OCI-LY3 (cell line): ENCODE measurements around the gene ANKRD31.

Source experiments
- H2AFZ ChIP-seq: fragments of 200-600, 300-600 bp; shearing (Covaris generic); 2 replicates; pipeline ENCODE4 v1.6.0; 2014; ENCODE audit warnings: antibody characterized with exemption, low read depth, low read length
- H3K27ac ChIP-seq: fragments of 200-600, 300-600 bp; sonication (generic); 2 replicates; pipeline ENCODE4 v1.5.1; 2014; ENCODE audit warnings: mild to moderate bottlenecking, low read length, moderate library complexity, mixed read lengths
- H3K27me3 ChIP-seq: fragments of 200-600, 300-600 bp; sonication (generic); 2 replicates; pipeline ENCODE4 v1.6.1; 2014; ENCODE audit warnings: low read depth, low read length, mixed read lengths
- H3K36me3 ChIP-seq: fragments of 200-600, 300-600 bp; sonication (generic); replicated peaks from 2 replicates; pipeline ENCODE3; 2014; ENCODE audit warnings: low read depth, low read length, mixed read lengths
- H3K4me1 ChIP-seq: fragments of 300-600, 200-600 bp; sonication (generic); 2 replicates; pipeline ENCODE4 v1.6.1; 2014; ENCODE audit warnings: low read length, mixed read lengths
- H3K4me2 ChIP-seq: fragments of 200-600, 300-600 bp; sonication (generic); 2 replicates; pipeline ENCODE4 v1.6.1; 2014; ENCODE audit warnings: low read length, mixed read lengths
- H3K4me3 ChIP-seq: fragments of 300-600, 200-600 bp; sonication (generic); 2 replicates; pipeline ENCODE4 v1.5.1; 2014; ENCODE audit warnings: antibody characterized with exemption, mild to moderate bottlenecking, low read length, moderate library complexity
- H3K79me2 ChIP-seq: fragments of 300-600, 200-600 bp; shearing (Covaris generic); 2 replicates; pipeline ENCODE4 v1.6.1; 2014; ENCODE audit warnings: mild to moderate bottlenecking, low read length, mixed read lengths
- H3K9ac ChIP-seq: fragments of 300-600, 200-600 bp; shearing (Covaris generic); 2 replicates; pipeline ENCODE4 v1.6.0; 2014; ENCODE audit warnings: mild to moderate bottlenecking, low read length, moderate library complexity
- H3K9me3 ChIP-seq: fragments of 200-600, 300-600 bp; shearing (Covaris generic); 2 replicates; pipeline ENCODE4 v1.6.1; 2014; ENCODE audit warnings: low read length, mixed read lengths; ENCODE audit not compliant: insufficient read depth
- H4K20me1 ChIP-seq: fragments of 200-600, 300-600 bp; sonication (generic); 2 replicates; pipeline ENCODE4 v1.6.1; 2016; ENCODE audit warnings: low read length, mixed read lengths; ENCODE audit not compliant: insufficient read depth
- CTCF ChIP-seq: fragments of 200-600, 300-600 bp; sonication (generic); IDR thresholded peaks from 2 replicates; pipeline ENCODE4 v1.5.1; 2014; ENCODE audit warnings: antibody characterized with exemption, low read length, low read depth
- EZH2phosphoT487 ChIP-seq: fragments of 200-600 bp; shearing (Covaris generic); IDR thresholded peaks from 2 replicates; pipeline ENCODE4 v1.6.1; 2018; ENCODE audit warnings: antibody characterized with exemption, mixed run types, low read depth

Gene ANKRD31

GRCh38 chr5:75045071-75045470 is 191.6 kb downstream of the ANKRD31 start:
- Histone ChIP-seq H3K9ac (no peak overlapping the region), H4K20me1 (no peaks in the 10 kb centered on the region), H2AFZ (no peak overlapping the region), H3K79me2 (no peaks in the 10 kb centered on the region), H3K4me1 (peaks cover 42% of the 10 kb centered on the region), H3K27ac (no peak overlapping the region), H3K27me3 (0 out of 2 replicates have a peak, but pooled peaks cover 4% of the 10 kb centered on the region), H3K4me2 (peak overlapping the region; percentile 97), H3K36me3 (no peaks in the 10 kb centered on the region), H3K9me3 (no peaks in the 10 kb centered on the region), H3K4me3 (no peak overlapping the region)
- TF ChIP-seq EZH2phosphoT487 (no peak), CTCF (no peak)

GRCh38 chr5:75044406-75044805 is 192.3 kb downstream of the ANKRD31 start:
- Histone ChIP-seq H4K20me1 (no peaks in the 10 kb centered on the region), H3K4me2 (peak overlapping the region; percentile 97), H3K4me3 (peak overlapping the region; percentile 73), H2AFZ (no peak overlapping the region), H3K9me3 (no peaks in the 10 kb centered on the region), H3K27ac (peak overlapping the region; percentile 64), H3K79me2 (no peaks in the 10 kb centered on the region), H3K27me3 (0 out of 2 replicates have a peak, but pooled peaks cover 4% of the 10 kb centered on the region), H3K4me1 (peaks cover 36% of the 10 kb centered on the region), H3K9ac (peak overlapping the region; percentile 35; the same call in 1 of the 2 replicates), H3K36me3 (no peaks in the 10 kb centered on the region)
- TF ChIP-seq CTCF = no peak
- TF ChIP-seq EZH2phosphoT487 = no peak

- peak overlapping the region; percentile 73 for H3K4me3 ChIP-seq
- H3K4me1 ChIP-seq = peaks cover 29% of the 10 kb centered on the region
- peak overlapping the region; percentile 97 for H3K4me2 ChIP-seq
- H2AFZ ChIP-seq = no peak overlapping the region
- TF ChIP-seq CTCF (no peak), EZH2phosphoT487 (no peak)
- peak overlapping the region; percentile 35; the same call in 1 of the 2 replicates for H3K9ac ChIP-seq
- H3K36me3 ChIP-seq = no peaks in the 10 kb centered on the region
- H3K9me3 ChIP-seq = no peaks in the 10 kb centered on the region
- 0 out of 2 replicates have a peak, but pooled peaks cover 4% of the 10 kb centered on the region for H3K27me3 ChIP-seq
- H3K79me2 ChIP-seq = no peaks in the 10 kb centered on the region
- peak overlapping the region; percentile 64 for H3K27ac ChIP-seq
- no peaks in the 10 kb centered on the region for H4K20me1 ChIP-seq
These were observed 192.9 kb downstream of the ANKRD31 start for GRCh38 chr5:75043633-75044264.

- no peak for TF ChIP-seq CTCF
- TF ChIP-seq EZH2phosphoT487 = no peak
- Histone ChIP-seq H3K36me3 (no peaks in the 10 kb centered on the region), H3K9ac (no peak overlapping the region), H4K20me1 (no peaks in the 10 kb centered on the region), H2AFZ (no peak overlapping the region), H3K4me2 (no peak overlapping the region), H3K27ac (no peak overlapping the region), H3K4me3 (no peak overlapping the region), H3K9me3 (no peaks in the 10 kb centered on the region), H3K27me3 (0 out of 2 replicates have a peak, but pooled peaks cover 4% of the 10 kb centered on the region), H3K79me2 (no peaks in the 10 kb centered on the region), H3K4me1 (peaks cover 22% of the 10 kb centered on the region)
These were observed 194.2 kb downstream of the ANKRD31 start for GRCh38 chr5:75042522-75042921.
